NCI-H2227 (cell line): ENCODE data around the gene GTF3C1.

Experiments
- DNase-seq: peaks from one replicate; lab custom pipeline; 2025; ENCODE audit not compliant: unreplicated experiment; lab: John Stamatoyannopoulos, UW

GTF3C1 gene

DNA sequence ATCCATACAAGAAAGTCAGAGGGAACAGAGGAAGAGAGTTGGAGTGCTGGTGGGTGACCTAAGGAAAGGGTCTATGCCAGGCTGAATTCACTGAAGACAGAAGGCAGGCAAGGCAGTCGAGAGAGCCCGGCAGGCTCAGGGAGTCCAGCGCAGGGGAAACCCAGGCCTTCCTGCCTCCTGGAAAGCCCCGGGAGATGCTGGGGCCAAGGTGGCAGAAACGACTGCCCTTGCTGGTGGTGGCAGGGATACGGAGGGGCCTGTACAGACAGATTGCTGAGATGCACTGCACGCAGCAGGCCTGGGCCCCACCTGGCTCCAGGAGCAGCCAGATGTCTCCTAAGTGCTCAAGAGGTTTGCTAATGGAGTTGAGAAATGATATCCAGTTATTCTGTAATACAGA lies 59.8 kb downstream of the GTF3C1 start:
- no peak for DNase-seq

DNA sequence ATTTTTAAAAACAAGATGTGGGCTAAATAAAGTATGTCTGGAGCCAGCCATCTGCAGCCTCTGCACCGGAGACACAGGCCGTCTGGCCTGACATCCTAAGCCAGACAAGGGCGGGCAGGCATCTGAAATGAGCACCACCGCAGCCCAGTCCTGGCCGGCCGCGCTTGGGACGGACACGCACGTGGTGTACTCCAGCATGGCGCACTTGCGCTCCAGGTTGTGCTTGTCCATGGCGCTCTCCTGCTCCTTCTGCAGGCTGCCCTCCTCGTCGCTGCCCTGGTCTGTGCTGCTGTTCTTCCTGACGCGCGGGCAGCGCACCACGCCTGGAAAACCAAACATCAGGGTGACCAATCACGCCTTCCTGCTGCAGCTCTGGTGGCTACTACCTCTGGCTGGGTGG lies 60.3 kb downstream of the GTF3C1 start:
- no peak for DNase-seq

GRCh38 chr16:27486760-27487159 lies 63.0 kb downstream of the GTF3C1 start:
- DNase-seq: no peak

GRCh38 chr16:27486344-27486743 lies 63.4 kb downstream of the GTF3C1 start:
- DNase-seq: no peak

DNA sequence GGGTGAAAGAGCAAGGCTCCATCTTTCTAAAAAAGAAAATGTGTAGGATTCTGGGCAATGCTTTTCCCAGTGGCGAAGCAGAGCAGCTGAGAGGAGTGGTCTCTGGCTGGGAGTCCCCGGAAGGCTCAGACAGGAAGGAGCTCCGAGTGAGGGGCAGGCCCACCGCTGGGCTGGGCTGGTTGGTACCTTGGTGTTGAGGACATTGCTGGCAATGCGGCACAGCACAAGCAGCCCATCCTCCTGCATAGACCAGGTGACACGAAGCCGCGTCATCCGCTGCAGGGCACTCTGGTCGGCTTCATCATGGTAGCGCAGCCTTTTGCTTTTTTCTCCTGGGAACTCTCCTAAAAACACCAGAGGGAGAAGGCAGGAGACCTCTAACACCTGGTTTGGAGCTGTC lies 63.9 kb downstream of the GTF3C1 start:
- no peak for DNase-seq

DNA sequence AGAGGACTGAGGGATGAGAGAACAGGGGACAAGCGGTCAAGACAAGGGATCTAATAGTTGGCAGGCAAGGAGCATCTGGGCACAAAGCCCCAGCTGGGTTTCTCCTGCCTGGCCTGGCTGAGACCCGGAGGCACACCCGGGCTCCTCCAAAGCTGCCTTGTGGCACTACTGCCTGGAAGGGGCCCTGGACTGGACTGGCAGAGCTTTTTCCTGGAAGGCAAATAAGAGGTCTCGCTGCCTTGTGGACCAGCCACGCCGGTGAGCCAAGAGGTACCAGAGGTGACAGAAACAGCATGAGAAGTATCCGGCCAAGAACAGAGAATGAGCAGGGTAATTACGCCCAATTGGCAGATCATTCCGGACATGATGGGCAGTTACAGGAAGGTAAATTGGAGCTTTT lies 64.6 kb downstream of the GTF3C1 start:
- DNase-seq: no peak

- DNase-seq: no peak
These were observed 66.1 kb downstream of the GTF3C1 start for GRCh38 chr16:27483624-27484023.

- no peak for DNase-seq
These were observed 66.7 kb downstream of the GTF3C1 start for GRCh38 chr16:27483088-27483437.

GRCh38 chr16:27482397-27483087 lies 67.2 kb downstream of the GTF3C1 start:
- DNase-seq: no peak

GRCh38 chr16:27481282-27481934 lies 68.3 kb downstream of the GTF3C1 start:
- DNase-seq: no peak

- DNase-seq: no peak
These were observed 69.0 kb downstream of the GTF3C1 start for GRCh38 chr16:27480761-27481160.

- no peak for DNase-seq
These were observed 73.5 kb downstream of the GTF3C1 start for GRCh38 chr16:27476240-27476639.

- DNase-seq: no peak
These were observed 74.2 kb downstream of the GTF3C1 start for GRCh38 chr16:27475561-27475960.

GRCh38 chr16:27474921-27475320 lies 74.8 kb downstream of the GTF3C1 start:
- DNase-seq: no peak

DNA sequence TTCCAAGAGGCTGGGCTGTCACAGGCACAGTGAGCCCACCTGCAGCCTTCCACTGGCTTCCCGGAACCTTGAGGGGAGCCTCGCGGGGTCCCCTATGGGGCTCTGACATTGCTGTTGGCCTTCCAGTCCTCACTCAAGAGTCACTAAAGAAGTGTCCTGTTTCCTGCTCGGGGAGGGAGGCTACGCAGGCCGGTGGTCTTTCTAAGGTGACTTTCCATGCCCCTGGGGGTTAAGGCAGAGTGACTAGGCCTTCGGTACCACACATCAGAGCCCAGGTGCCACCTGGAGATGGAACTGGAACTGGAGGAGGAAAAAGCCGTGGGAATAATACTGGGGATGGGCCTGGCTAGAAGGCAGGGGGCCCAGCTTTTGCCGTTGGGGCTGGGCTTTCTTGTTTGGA lies 75.7 kb downstream of the GTF3C1 start:
- DNase-seq: no peak

- no peak for DNase-seq
These were observed 76.4 kb downstream of the GTF3C1 start for GRCh38 chr16:27473101-27473900.

DNA sequence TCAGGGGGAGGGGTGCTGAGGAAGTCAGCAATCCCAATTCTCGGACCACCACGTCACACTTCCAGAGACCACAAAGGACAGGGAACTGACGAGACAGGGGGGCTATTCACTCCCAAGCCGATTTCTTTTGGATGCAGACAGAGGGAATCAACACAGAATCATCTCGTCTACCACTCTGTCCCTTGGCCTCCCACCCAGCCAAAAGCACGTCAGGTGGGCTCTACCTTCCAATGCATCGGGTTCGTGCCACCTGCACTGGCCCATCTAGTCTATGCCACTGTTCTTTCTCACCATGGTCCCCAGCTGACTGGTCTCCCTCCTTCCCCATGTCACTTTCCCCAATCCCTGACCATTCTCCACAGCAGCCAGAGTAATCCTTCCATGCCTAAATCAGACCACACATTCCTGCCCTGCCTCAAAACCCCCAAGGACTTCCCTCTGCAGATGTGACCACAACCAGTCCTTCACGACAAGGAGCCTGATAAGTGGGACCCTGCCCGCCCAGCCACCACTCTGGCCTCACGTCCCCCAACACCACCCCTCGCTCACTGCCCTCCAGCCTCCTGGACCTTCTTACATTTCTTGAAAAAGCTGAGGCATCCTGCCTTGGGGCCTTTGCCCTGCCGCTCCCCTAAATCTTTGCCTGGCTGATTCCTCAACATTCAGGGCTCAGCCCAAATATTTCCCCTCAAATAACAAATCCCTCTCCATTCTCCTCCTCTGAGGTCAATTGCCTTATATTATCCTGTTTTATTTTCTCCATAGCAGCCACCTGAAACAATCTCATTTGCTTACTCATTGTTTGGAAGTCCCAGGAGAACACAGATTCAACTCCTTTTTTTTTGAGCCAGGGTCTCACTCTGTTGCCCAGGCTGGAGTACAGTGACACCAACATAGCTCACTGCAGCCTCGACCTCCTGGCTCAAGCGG lies 77.4 kb downstream of the GTF3C1 start:
- no peak for DNase-seq

GRCh38 chr16:27471661-27472060 lies 78.1 kb downstream of the GTF3C1 start:
- DNase-seq: no peak

GRCh38 chr16:27470567-27471431 lies 78.9 kb downstream of the GTF3C1 start:
- no peak for DNase-seq

- DNase-seq: no peak
These were observed 80.7 kb downstream of the GTF3C1 start for GRCh38 chr16:27468941-27469531.
